ENCODE data around the gene GALNTL6. TPM values are rescaled to one million over a fixed set of nuclear protein-coding genes. Genes with fewer than 3 reads are reported as not detected.
"Not testable (repeated sequence)": the region's sequence is repeated elsewhere in the genome, so short reads cannot be mapped to it uniquely, and the experiment has no call there.

Gene GALNTL6
- total RNA-seq, 1 donor = under 0.01 TPM

GRCh38 chr4:172871381-172871780, 1058.2 kb downstream of the GALNTL6 start:
- no peak for DNase-seq (ENCODE audit: insufficient read length, low spot score, missing footprints)
- H2AFZ ChIP-seq (ENCODE audit: low read length) = no peak overlapping the region
- no peak overlapping the region for H3K4me3 ChIP-seq (ENCODE audit: insufficient read depth, low read length)
- no peaks in the 10 kb centered on the region for H3K27me3 ChIP-seq (ENCODE audit: insufficient read depth, low read length)
- no peaks in the 10 kb centered on the region for H3K36me3 ChIP-seq (ENCODE audit: insufficient read depth, low read length)
- no peaks in the 10 kb centered on the region for H3K9me3 ChIP-seq (ENCODE audit: low read depth, low read length)
- no peak overlapping the region for H3K4me2 ChIP-seq (ENCODE audit: insufficient read depth, low read length)
- no peaks in the 10 kb centered on the region for H3K79me2 ChIP-seq (ENCODE audit: insufficient read depth, low read length)
- H3K27ac ChIP-seq (ENCODE audit: low read depth, low read length) = no peak overlapping the region
- H3K4me1 ChIP-seq (ENCODE audit: insufficient read depth, low read length) = no peaks in the 10 kb centered on the region
- no peaks in the 10 kb centered on the region for H4K20me1 ChIP-seq (ENCODE audit: insufficient read depth, low read length)
- TF ChIP-seq CTCF (IDR thresholded peaks at IDR 0.05; ENCODE audit: extremely low read depth, low read depth, low read length) = no peak

DNA sequence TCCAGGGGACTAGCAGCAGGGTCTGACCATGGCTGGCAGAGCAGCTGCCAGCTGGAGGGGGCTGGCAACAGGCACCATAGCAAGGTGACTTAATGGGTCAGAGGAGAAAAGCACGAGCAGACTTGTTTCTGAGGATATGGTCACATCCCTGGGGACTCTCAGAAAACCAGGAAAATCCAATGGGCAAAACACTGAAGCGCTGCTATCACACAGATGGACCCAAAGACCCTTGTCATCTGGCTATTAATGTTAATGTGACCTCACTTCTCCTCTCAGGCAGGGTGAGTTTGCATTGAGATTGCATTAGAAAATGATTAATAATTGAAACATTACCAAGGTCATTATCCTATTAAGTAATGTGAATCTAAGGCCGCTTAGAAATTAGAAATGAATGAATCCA, 1061.7 kb downstream of the GALNTL6 start:
- Histone ChIP-seq H3K79me2 (ENCODE audit: insufficient read depth, low read length) (no peaks in the 10 kb centered on the region), H3K4me3 (ENCODE audit: insufficient read depth, low read length) (no peak overlapping the region), H3K9me3 (ENCODE audit: low read depth, low read length) (no peaks in the 10 kb centered on the region), H2AFZ (ENCODE audit: low read length) (no peak overlapping the region), H3K36me3 (ENCODE audit: insufficient read depth, low read length) (no peaks in the 10 kb centered on the region), H3K4me2 (ENCODE audit: insufficient read depth, low read length) (no peak overlapping the region), H3K27ac (ENCODE audit: low read depth, low read length) (no peak overlapping the region), H3K4me1 (ENCODE audit: insufficient read depth, low read length) (no peaks in the 10 kb centered on the region), H4K20me1 (ENCODE audit: insufficient read depth, low read length) (no peaks in the 10 kb centered on the region), H3K27me3 (ENCODE audit: insufficient read depth, low read length) (no peaks in the 10 kb centered on the region)
- no peak for TF ChIP-seq CTCF (IDR thresholded peaks at IDR 0.05; ENCODE audit: extremely low read depth, low read depth, low read length)
- DNase-seq (ENCODE audit: insufficient read length, low spot score, missing footprints) = no peak

- no peaks in the 10 kb centered on the region for H3K36me3 ChIP-seq (ENCODE audit: insufficient read depth, low read length)
- no peaks in the 10 kb centered on the region for H3K79me2 ChIP-seq (ENCODE audit: insufficient read depth, low read length)
- no peaks in the 10 kb centered on the region for H3K9me3 ChIP-seq (ENCODE audit: low read depth, low read length)
- H3K4me1 ChIP-seq (ENCODE audit: insufficient read depth, low read length) = no peaks in the 10 kb centered on the region
- TF ChIP-seq CTCF (IDR thresholded peaks at IDR 0.05; ENCODE audit: extremely low read depth, low read depth, low read length) = no peak
- H3K4me2 ChIP-seq (ENCODE audit: insufficient read depth, low read length) = no peak overlapping the region
- no peak overlapping the region for H2AFZ ChIP-seq (ENCODE audit: low read length)
- H3K27ac ChIP-seq (ENCODE audit: low read depth, low read length) = no peak overlapping the region
- H3K4me3 ChIP-seq (ENCODE audit: insufficient read depth, low read length) = no peak overlapping the region
- H4K20me1 ChIP-seq (ENCODE audit: insufficient read depth, low read length) = no peaks in the 10 kb centered on the region
- DNase-seq (ENCODE audit: insufficient read length, low spot score, missing footprints) = no peak
- no peaks in the 10 kb centered on the region for H3K27me3 ChIP-seq (ENCODE audit: insufficient read depth, low read length)
Observed at GRCh38 chr4:172876394-172876793, 1063.2 kb downstream of the GALNTL6 start.

- Histone ChIP-seq H3K4me3 (ENCODE audit: insufficient read depth, low read length) (no peak overlapping the region), H4K20me1 (ENCODE audit: insufficient read depth, low read length) (no peaks in the 10 kb centered on the region), H3K27ac (ENCODE audit: low read depth, low read length) (no peak overlapping the region), H3K79me2 (ENCODE audit: insufficient read depth, low read length) (no peaks in the 10 kb centered on the region), H3K4me2 (ENCODE audit: insufficient read depth, low read length) (no peak overlapping the region), H2AFZ (ENCODE audit: low read length) (no peak overlapping the region), H3K27me3 (ENCODE audit: insufficient read depth, low read length) (no peaks in the 10 kb centered on the region), H3K4me1 (ENCODE audit: insufficient read depth, low read length) (no peaks in the 10 kb centered on the region), H3K36me3 (ENCODE audit: insufficient read depth, low read length) (no peaks in the 10 kb centered on the region), H3K9me3 (ENCODE audit: low read depth, low read length) (no peaks in the 10 kb centered on the region)
- no peak for TF ChIP-seq CTCF (IDR thresholded peaks at IDR 0.05; ENCODE audit: extremely low read depth, low read depth, low read length)
- no peak for DNase-seq (ENCODE audit: insufficient read length, low spot score, missing footprints)
Observed at GRCh38 chr4:172881645-172882044, 1068.4 kb downstream of the GALNTL6 start.

DNA sequence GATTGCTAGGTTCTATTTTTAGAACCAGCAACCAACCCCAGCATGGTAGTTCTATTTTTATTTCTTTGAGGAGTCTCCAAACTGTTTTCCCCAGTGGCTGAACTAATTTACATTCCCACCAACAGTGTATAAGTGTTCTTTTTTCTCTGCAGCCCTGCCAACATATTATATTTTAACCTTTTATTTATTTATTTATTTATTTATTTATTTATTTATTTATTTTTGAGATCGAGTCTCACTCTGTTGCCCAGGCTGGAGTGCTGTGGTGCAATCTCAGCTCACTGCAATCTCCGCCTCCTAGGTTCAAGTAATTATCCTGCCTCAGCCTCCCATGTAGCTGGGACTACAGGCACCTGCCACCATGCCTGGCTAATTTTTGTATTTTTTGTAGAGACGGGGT, 1074.2 kb downstream of the GALNTL6 start:
- not testable (repeated sequence) for H3K4me1 ChIP-seq (ENCODE audit: insufficient read depth, low read length); H3K36me3 ChIP-seq (ENCODE audit: insufficient read depth, low read length); H3K9me3 ChIP-seq (ENCODE audit: low read depth, low read length); H4K20me1 ChIP-seq (ENCODE audit: insufficient read depth, low read length); H3K79me2 ChIP-seq (ENCODE audit: insufficient read depth, low read length); H2AFZ ChIP-seq (ENCODE audit: low read length); H3K4me3 ChIP-seq (ENCODE audit: insufficient read depth, low read length); H3K27ac ChIP-seq (ENCODE audit: low read depth, low read length); H3K4me2 ChIP-seq (ENCODE audit: insufficient read depth, low read length); H3K27me3 ChIP-seq (ENCODE audit: insufficient read depth, low read length); DNase-seq (ENCODE audit: insufficient read length, low spot score, missing footprints)

Measured in osteoblast (primary cell).